CD4-positive, alpha-beta T cell (primary cell): ENCODE results near the gene KATNAL1. TPM values are rescaled to one million over a fixed set of nuclear protein-coding genes. Genes with fewer than 3 reads are reported as not detected.

Source experiments
- ATAC-seq: fragments of 200-7000 bp; cut with Tn5 transposase; one replicate; pipeline ENCODE4 v1.10.0; 2022; ENCODE audit warnings: mild to moderate bottlenecking; ENCODE audit not compliant: poor library complexity
- CTCF ChIA-PET: fragments of 350-600 bp; sonication (Branson Sonifier 250); formaldehyde crosslinking; loops from one replicate; lab custom pipeline; 2021; ENCODE audit warnings: antibody characterized with exemption, inconsistent platforms; lab: Charles Lee
- POLR2A ChIA-PET: fragments of 350-600 bp; sonication (Branson Sonifier 250); formaldehyde crosslinking; loops from one replicate; lab custom pipeline; 2021; ENCODE audit warnings: antibody characterized with exemption, inconsistent platforms; lab: Charles Lee
- DNase-seq, 14 experiments: peaks; one replicate each; pipeline ENCODE4 v3.0.0-alpha.2; 2013 to 2020; ENCODE audit warnings: mixed read lengths in 2 of 14
- H3K27ac ChIP-seq, 2 donors: one replicate each; pipeline versions ENCODE4 v1.5.1 to v1.7.0; 2013; ENCODE audit warnings: low read length in 2 of 2, low read depth in 1 of 2, mild to moderate bottlenecking in 1 of 2
- H3K27me3 ChIP-seq, 2 experiments: 1 replicate in 1 of 2; 2 replicates in 1 of 2; pipeline versions ENCODE4 v1.6.1 to v1.7.0; 2013; ENCODE audit warnings: low read length in 2 of 2, control low read depth in 1 of 2, mild to moderate bottlenecking in 1 of 2, moderate library complexity in 1 of 2; ENCODE audit not compliant: insufficient read depth in 2 of 2, control insufficient read depth in 1 of 2
- H3K36me3 ChIP-seq: one replicate; pipeline ENCODE4 v1.6.1; 2013; ENCODE audit warnings: low read length, control low read depth; ENCODE audit not compliant: insufficient read depth
- H3K4me1 ChIP-seq: one replicate; pipeline ENCODE4 v1.6.1; 2013; ENCODE audit warnings: low read length, control low read depth; ENCODE audit not compliant: insufficient read depth
- H3K4me3 ChIP-seq: one replicate; pipeline ENCODE4 v1.5.1; 2013; ENCODE audit warnings: mild to moderate bottlenecking, low read length, moderate library complexity
- H3K9me3 ChIP-seq, 2 experiments: 1 replicate in 1 of 2; 2 replicates in 1 of 2; pipeline versions ENCODE4 v1.6.1 to v1.7.0; 2013; ENCODE audit warnings: low read length in 2 of 2, mild to moderate bottlenecking in 2 of 2, control low read depth in 1 of 2, moderate library complexity in 1 of 2; ENCODE audit not compliant: control insufficient read depth in 1 of 2, insufficient read depth in 1 of 2
- H3K27ac Mint-ChIP-seq: one replicate; pipeline ENCODE4 v1.8.0; 2020; ENCODE audit warnings: mixed read lengths
- H3K27me3 Mint-ChIP-seq: one replicate; pipeline ENCODE4 v1.8.0; 2021; ENCODE audit warnings: mixed read lengths
- H3K36me3 Mint-ChIP-seq: one replicate; pipeline ENCODE4 v1.8.0; 2021; ENCODE audit warnings: low read depth, mixed read lengths
- H3K4me1 Mint-ChIP-seq: one replicate; pipeline ENCODE4 v1.8.0; 2021; ENCODE audit warnings: low read depth, mixed read lengths
- H3K4me3 Mint-ChIP-seq: one replicate; pipeline ENCODE4 v1.8.0; 2020; ENCODE audit warnings: mild to moderate bottlenecking, mixed read lengths
- H3K9me3 Mint-ChIP-seq: one replicate; pipeline ENCODE4 v1.8.0; 2020; ENCODE audit warnings: mixed read lengths
- CTCF ChIP-seq: fragments of 200-600 bp; IDR thresholded peaks from one replicate; pipeline ENCODE4 v1.8.0; 2022; ENCODE audit warnings: antibody characterized with exemption, mild to moderate bottlenecking
- intact Hi-C, 2 experiments: fragments of 100-400 bp; cut with DNase I in 1 of 2; cut with micrococcal nuclease in 1 of 2; formaldehyde crosslinking; loops; one replicate each; pipeline versions ENCODE4 v1.15.1 to v1.9.0; 2023 to 2025; cut with DNase I, micrococcal nuclease
- total RNA-seq, 174 experiments: library from RNA in 2 of 174; stranded (reverse) in 2 of 174; gene quantifications; one replicate each; pipeline ENCODE4 v1.2.3 and lab custom pipeline; 2021 to 2026

The KATNAL1 gene
- total RNA-seq, 2 experiments from 2014 or later: 3.3 to 3.4 TPM

GRCh38 chr13:30235216-30235615 is 72.1 kb downstream of the KATNAL1 start:
- intact Hi-C loops: no loop called here
- no peak for DNase-seq
- no peaks in the 10 kb centered on the region for H3K36me3 ChIP-seq
- no peaks in the 10 kb centered on the region for H3K27me3 Mint-ChIP-seq
- H3K4me1 Mint-ChIP-seq: no peaks in the 10 kb centered on the region
- no peak for TF ChIP-seq CTCF
- no peak overlapping the region for H3K4me3 Mint-ChIP-seq
- H3K9me3 ChIP-seq: no peaks in the 10 kb centered on the region
- ChIA-PET POLR2A (interaction anchor here (0.7 kb wide), 1 partner anchor 9 kb away, joined by 3 read pairs; no protein-coding TSS in a partner anchor), CTCF (no interaction called here)
- no peak overlapping the region for H3K4me3 ChIP-seq
- H3K27ac ChIP-seq: no peak overlapping the region
- no peaks in the 10 kb centered on the region for H3K36me3 Mint-ChIP-seq
- no peaks in the 10 kb centered on the region for H3K9me3 Mint-ChIP-seq
- H3K27me3 ChIP-seq: no peaks in the 10 kb centered on the region
- no peak overlapping the region for H3K27ac Mint-ChIP-seq
- no peaks in the 10 kb centered on the region for H3K4me1 ChIP-seq
- no peak for ATAC-seq

- Histone ChIP-seq H3K36me3 (no peaks in the 10 kb centered on the region), H3K4me1 (no peaks in the 10 kb centered on the region), H3K9me3 (no peaks in the 10 kb centered on the region), H3K27ac (no peak overlapping the region), H3K4me3 (no peak overlapping the region), H3K27me3 (no peaks in the 10 kb centered on the region)
- intact Hi-C loops: no loop called here
- DNase-seq (no peak), ATAC-seq (no peak)
- Mint-ChIP-seq H3K36me3 (no peaks in the 10 kb centered on the region), H3K9me3 (no peaks in the 10 kb centered on the region), H3K4me1 (no peaks in the 10 kb centered on the region), H3K27ac (no peak overlapping the region), H3K27me3 (no peaks in the 10 kb centered on the region), H3K4me3 (no peak overlapping the region)
- POLR2A ChIA-PET: no interaction called here
- TF ChIP-seq CTCF: no peak
- CTCF ChIA-PET: no interaction called here
These were observed 72.7 kb downstream of the KATNAL1 start for GRCh38 chr13:30234619-30235162.

GRCh38 chr13:30224732-30225131 is 82.6 kb downstream of the KATNAL1 start:
- intact Hi-C loops: no loop called here
- Mint-ChIP-seq H3K27me3 (no peaks in the 10 kb centered on the region), H3K4me3 (no peak overlapping the region), H3K4me1 (no peaks in the 10 kb centered on the region), H3K27ac (no peak overlapping the region), H3K36me3 (peaks cover 57% of the 10 kb centered on the region), H3K9me3 (peaks cover 4% of the 10 kb centered on the region)
- peaks cover 15 to 18% of the 10 kb centered on the region in 2 experiments for H3K9me3 ChIP-seq
- H3K27me3 ChIP-seq: no peaks in the 10 kb centered on the region
- POLR2A ChIA-PET: no interaction called here
- peaks cover 11% of the 10 kb centered on the region for H3K36me3 ChIP-seq
- H3K27ac ChIP-seq: no peak overlapping the region
- CTCF ChIA-PET: interaction anchor here (0.5 kb wide), 1 partner anchor 29 kb away, joined by 3 read pairs; no protein-coding TSS in a partner anchor
- no peaks in the 10 kb centered on the region for H3K4me1 ChIP-seq
- DNase-seq: no peak
- ATAC-seq: no peak
- no peak overlapping the region for H3K4me3 ChIP-seq
- TF ChIP-seq CTCF: no peak
